Heart right ventricle (tissue), 16 donors: Measurements from ENCODE around the gene ATP6AP2. TPM values are rescaled to one million over a fixed set of nuclear protein-coding genes. Genes with fewer than 3 reads are reported as not detected.

Experiments used
- ATAC-seq, 8 donors: fragments of 200-7000 bp; cut with Tn5 transposase; one replicate each; pipeline ENCODE4 v1.9.1; 2020; ENCODE audit warnings: mild to moderate bottlenecking in 8 of 8, moderate library complexity in 8 of 8, moderate number of reproducible peaks in 1 of 8
- DNase-seq, 2 donors: peaks; one replicate each; pipeline ENCODE4 v3.0.0-alpha.2; 2020
- H3K27ac ChIP-seq, 10 donors: fragments of 200-600 bp; sonication (generic) in 2 of 10; one replicate each; pipeline versions ENCODE4 v1.5.0 to v1.8.0; 2020 to 2022; ENCODE audit warnings: mild to moderate bottlenecking in 3 of 10
- H3K27me3 ChIP-seq, 7 donors: fragments of 200-600 bp; one replicate each; pipeline ENCODE4 v1.8.0; 2021 to 2022; ENCODE audit warnings: mild to moderate bottlenecking in 2 of 7
- H3K36me3 ChIP-seq, 9 donors: fragments of 200-600 bp; sonication (generic) in 1 of 9; one replicate each; pipeline versions ENCODE4 v1.5.0 to v1.8.0; 2020 to 2022; ENCODE audit warnings: mild to moderate bottlenecking in 2 of 9
- H3K4me1 ChIP-seq, 9 donors: fragments of 200-600 bp; sonication (generic) in 1 of 9; one replicate each; pipeline versions ENCODE4 v1.5.0 to v1.8.0; 2020 to 2022; ENCODE audit warnings: mild to moderate bottlenecking in 4 of 9
- H3K4me3 ChIP-seq, 10 donors: fragments of 200-600 bp; sonication (generic) in 2 of 10; one replicate each; pipeline versions ENCODE4 v1.5.0 to v1.8.0; 2020 to 2022; ENCODE audit warnings: mild to moderate bottlenecking in 7 of 10, moderate library complexity in 2 of 10
- H3K9me3 ChIP-seq, 11 donors: fragments of 200-600 bp in 10 of 11; sonication (generic) in 2 of 11; one replicate each; pipeline versions ENCODE4 v1.5.0 to v1.8.0; 2013 to 2022; ENCODE audit warnings: mild to moderate bottlenecking in 2 of 11, control low read depth in 1 of 11, moderate library complexity in 1 of 11
- WGBS, 2 donors: extraction: QIAGEN DNeasy Blood & Tissue Kit; methylation state at CpG; one replicate each; pipeline ENCODE4 v1.1.7; 2013; ENCODE audit warnings: inconsistent platforms in 1 of 2; 5-methylcytosine and 5-hydroxymethylcytosine counted together
- intact Hi-C, 10 donors: fragments of 100-400 bp; cut with DNase I; formaldehyde crosslinking; loops; one replicate each; pipeline versions ENCODE4 v1.11.1 to v1.14.2; 2022
- polyA plus RNA-seq, 2 donors: library from polyadenylated mRNA; stranded (reverse); fragments of 200-250 nt; gene quantifications; one replicate each; pipeline ENCODE4 v1.2.3, GENCODE V29; 2013
- total RNA-seq, 10 donors: library from RNA; stranded (reverse); fragmentation: NEBNext Ultra II Directional in 3 of 10; extraction: Animal tissue kit (Norgen Biotek cat#: 25700) in 3 of 10; gene quantifications; one replicate each; pipeline versions ENCODE4 v1.2.1 to v1.2.4, GENCODE V29; 2021 to 2023
- TF ChIP-seq, protein P1 (sequence below), 9 donors: fragments of 200-600 bp; sonication (generic) in 2 of 9; IDR thresholded peaks; one replicate each; pipeline versions ENCODE4 v1.5.0 to v1.8.0; 2021 to 2022; ENCODE audit warnings: antibody characterized with exemption in 9 of 9, mild to moderate bottlenecking in 5 of 9, moderate library complexity in 1 of 9
- donor health status: Arrhythmogenic right ventricular cardiomyopathy.
- donor health status: ischemic (EF 13 %, LVEDD 7.1; RV severe dilation, severe dysfunction).
- donor health status: healthy with polysubstance abuse.
- donor health status: DM: no; HTN: yes; CAD: no.
- donor health status: DM: no; HTN: no; CAD: no.
- donor health status: ischemic (EF 25% LVEDD 6.9; RV normal size, moderate dysfunction).
- donor health status: ischemic (EF 25% LVEDD 5.7; RV mildly dilated, moderate dysfunction).
- donor health status: healthy.
- donor health status: DM: yes; HTN: yes; CAD: no.
- donor health status: Ischemic cardiomyopathy.
- donor health status: ischemic (EF 35%, LVEDD 5.7; RV mildly dilated, moderate dysfunction).
- donor health status: nonischemic (EF 11% LVEDD 7.7; RV severe dilation, severe dysfunction).
- donor health status: DM: yes; HTN: yes; CAD: no.
- donor health status: PGD.
- donor health status: ischemic (EF 29% LVEDD 5.4; RV normal size, mild dysfunction).
- donor health status: nonischemic (EF 23%, LVEDD 6.1; RV moderate dilation, normal function).

Gene ATP6AP2
- total and polyA plus RNA-seq, 12 donors = 28.0 to 62.1 (median 46.8) TPM

DNA sequence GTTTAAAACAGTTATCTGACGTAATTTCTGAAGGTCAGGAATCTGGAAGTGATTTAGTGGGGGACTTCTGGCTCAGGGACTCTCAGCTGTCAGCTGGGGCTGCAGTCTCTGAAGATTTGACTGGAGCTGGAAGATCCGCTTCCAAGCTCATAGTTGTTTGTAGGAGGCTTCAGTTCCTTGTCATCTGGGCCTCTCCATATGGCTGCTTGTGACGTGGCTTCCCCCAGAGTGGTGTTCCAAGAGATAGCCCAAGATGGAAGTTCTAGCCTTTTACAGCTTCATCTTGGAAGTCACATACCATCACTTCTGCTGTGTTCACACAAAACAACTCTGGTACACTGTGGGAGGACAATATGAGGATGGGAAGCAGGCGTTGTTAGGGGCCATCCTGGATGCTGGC, 44.5 kb downstream of the ATP6AP2 start:
- Histone ChIP-seq H3K4me3 (no peak overlapping the region), H3K9me3 (peaks cover 0 to 11% (median 0%) of the 10 kb centered on the region in 11 donors), H3K27me3 (peaks cover 0 to 36% (median 0%) of the 10 kb centered on the region in 7 donors), H3K4me1 (no peaks in the 10 kb centered on the region), H3K36me3 (peaks cover 0 to 42% (median 7%) of the 10 kb centered on the region in 9 donors), H3K27ac (no peak overlapping the region)
- ATAC-seq (no peak), DNase-seq (no peak)
- intact Hi-C loops = loop anchor here in 1 of 10 donors (1.0 kb wide), 1 partner anchor 12 kb away; no protein-coding TSS in a partner anchor
- TF ChIP-seq, protein P1, sequence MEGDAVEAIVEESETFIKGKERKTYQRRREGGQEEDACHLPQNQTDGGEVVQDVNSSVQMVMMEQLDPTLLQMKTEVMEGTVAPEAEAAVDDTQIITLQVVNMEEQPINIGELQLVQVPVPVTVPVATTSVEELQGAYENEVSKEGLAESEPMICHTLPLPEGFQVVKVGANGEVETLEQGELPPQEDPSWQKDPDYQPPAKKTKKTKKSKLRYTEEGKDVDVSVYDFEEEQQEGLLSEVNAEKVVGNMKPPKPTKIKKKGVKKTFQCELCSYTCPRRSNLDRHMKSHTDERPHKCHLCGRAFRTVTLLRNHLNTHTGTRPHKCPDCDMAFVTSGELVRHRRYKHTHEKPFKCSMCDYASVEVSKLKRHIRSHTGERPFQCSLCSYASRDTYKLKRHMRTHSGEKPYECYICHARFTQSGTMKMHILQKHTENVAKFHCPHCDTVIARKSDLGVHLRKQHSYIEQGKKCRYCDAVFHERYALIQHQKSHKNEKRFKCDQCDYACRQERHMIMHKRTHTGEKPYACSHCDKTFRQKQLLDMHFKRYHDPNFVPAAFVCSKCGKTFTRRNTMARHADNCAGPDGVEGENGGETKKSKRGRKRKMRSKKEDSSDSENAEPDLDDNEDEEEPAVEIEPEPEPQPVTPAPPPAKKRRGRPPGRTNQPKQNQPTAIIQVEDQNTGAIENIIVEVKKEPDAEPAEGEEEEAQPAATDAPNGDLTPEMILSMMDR (IDR thresholded peaks at IDR 0.05) = no peak
- 71 to 74% methylated on average over 4 of the region's 4 CpGs for WGBS, 2 donors

GRCh38 chrX:40628506-40628905, 47.7 kb downstream of the ATP6AP2 start:
- intact Hi-C loops = no loop called here
- WGBS, 2 donors = 88 to 91% methylated on average over 5 of the region's 5 CpGs
- DNase-seq = no peak
- peaks cover 0 to 31% (median 0%) of the 10 kb centered on the region in 7 donors for H3K27me3 ChIP-seq
- TF ChIP-seq, protein P1 (IDR thresholded peaks at IDR 0.05) = no peak
- peaks cover 0 to 5% (median 0%) of the 10 kb centered on the region in 11 donors for H3K9me3 ChIP-seq
- H3K4me3 ChIP-seq = no peak overlapping the region
- H3K4me1 ChIP-seq = no peaks in the 10 kb centered on the region
- no peak for ATAC-seq
- peaks cover 0 to 75% (median 7%) of the 10 kb centered on the region in 9 donors for H3K36me3 ChIP-seq
- H3K27ac ChIP-seq = no peak overlapping the region

DNA sequence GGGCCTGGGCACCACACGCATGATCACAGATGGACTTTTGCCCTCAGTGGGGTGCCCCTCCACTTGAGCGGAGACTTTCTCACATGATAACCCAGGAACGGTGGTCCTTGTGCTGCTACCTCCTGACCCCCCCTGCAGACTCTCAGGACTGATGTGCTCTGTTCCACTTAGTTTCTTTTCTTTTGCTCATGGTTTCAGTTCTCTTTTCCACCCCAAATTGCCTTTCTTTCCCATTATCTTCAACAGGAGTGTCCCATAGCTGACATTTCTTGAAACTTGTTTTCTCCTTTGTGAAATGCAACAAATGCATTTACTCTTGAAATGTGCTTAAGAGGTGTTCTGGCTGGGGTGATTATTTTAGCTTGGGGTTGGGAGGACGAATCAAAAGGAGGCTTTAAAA, 51.4 kb downstream of the ATP6AP2 start:
- Histone ChIP-seq H3K27me3 (peaks cover 0 to 35% (median 0%) of the 10 kb centered on the region in 7 donors), H3K27ac (no peak overlapping the region), H3K9me3 (no peaks in the 10 kb centered on the region), H3K4me1 (no peaks in the 10 kb centered on the region), H3K36me3 (peaks cover 0 to 100% (median 7%) of the 10 kb centered on the region in 9 donors), H3K4me3 (no peak overlapping the region)
- intact Hi-C loops = no loop called here
- ATAC-seq = no peak
- TF ChIP-seq, protein P1 (IDR thresholded peaks at IDR 0.05) = no peak
- WGBS, 2 donors = 83 to 85% methylated on average over 4 of the region's 4 CpGs
- DNase-seq = no peak

DNA sequence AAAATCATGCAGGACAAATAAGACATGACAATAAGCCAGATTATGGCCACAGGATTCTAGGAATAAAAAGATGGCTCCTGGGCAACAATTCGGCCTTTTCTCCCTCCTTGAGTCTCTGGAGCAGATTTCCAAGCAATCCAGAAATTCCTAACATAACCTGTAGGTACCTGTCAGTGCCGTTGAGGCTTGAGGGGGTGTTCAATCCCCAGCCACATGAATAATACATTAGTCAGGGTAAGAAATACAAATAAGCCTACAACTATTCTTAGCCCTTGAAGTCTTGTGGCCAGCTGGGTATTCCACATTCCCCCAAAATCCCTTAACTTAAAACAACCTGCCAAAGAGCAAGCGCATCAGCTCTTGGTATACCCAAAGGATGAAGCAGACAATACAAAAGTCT, 56.9 kb downstream of the ATP6AP2 start:
- TF ChIP-seq, protein P1 (IDR thresholded peaks at IDR 0.05) = no peak
- no peak for ATAC-seq
- Histone ChIP-seq H3K27me3 (peaks cover 0 to 45% (median 0%) of the 10 kb centered on the region in 7 donors), H3K27ac (no peak overlapping the region), H3K9me3 (no peaks in the 10 kb centered on the region), H3K4me3 (no peak overlapping the region), H3K36me3 (peaks cover 0 to 93% (median 0%) of the 10 kb centered on the region in 9 donors), H3K4me1 (peaks cover 0 to 32% (median 0%) of the 10 kb centered on the region in 9 donors)
- intact Hi-C loops = no loop called here
- no peak for DNase-seq
- WGBS, 2 donors = 82 to 90% methylated on average over 3 of the region's 3 CpGs
